ENCODE results near the gene TEAD3.
A peak's percentile ranks its signal among the peaks of the same experiment; 100 is the strongest.

TEAD3 gene

DNA sequence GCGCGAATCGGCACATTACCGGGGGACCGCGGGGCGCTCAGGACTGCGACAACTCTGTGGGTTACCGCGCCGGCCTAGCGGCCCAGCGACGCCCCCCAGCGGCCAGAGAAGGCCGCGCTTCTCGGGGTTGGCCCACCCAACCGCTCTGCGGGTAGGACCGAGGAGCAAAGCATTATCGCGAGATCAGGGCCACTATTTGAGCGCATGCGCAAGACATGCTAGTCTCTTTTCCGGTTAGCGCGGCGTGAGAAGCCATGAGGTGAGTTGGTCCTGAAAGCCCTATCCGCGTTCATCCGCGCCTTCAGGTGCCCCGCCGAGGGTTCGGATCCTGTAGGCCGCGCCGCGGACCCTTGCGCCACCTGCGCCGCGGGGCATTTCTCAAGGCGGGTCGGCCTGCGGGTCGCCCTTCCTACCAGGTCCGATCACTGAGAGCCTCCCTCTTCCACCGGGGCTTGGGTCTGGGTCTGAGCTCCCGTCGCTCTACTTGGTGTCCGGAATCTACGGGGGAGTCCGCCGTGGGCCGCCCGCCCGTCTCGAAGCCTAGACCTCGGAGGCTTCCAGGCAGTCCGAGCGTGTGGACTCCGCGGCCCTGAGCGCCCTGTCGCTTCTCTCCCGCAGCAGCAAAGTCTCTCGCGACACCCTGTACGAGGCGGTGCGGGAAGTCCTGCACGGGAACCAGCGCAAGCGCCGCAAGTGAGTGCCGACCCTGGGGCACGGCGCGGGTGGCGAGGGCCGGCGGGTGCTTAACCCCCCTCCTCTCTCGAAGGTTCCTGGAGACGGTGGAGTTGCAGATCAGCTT is 28.5 kb downstream of the TEAD3 start, which contains the start of gene RPL10A:
TSS of gene RPL10A (plus strand) at position 221 of the 799 bp plus-strand sequence. CDS start at position 255, 34 bp downstream.
- TF ChIP-seq, protein P1, sequence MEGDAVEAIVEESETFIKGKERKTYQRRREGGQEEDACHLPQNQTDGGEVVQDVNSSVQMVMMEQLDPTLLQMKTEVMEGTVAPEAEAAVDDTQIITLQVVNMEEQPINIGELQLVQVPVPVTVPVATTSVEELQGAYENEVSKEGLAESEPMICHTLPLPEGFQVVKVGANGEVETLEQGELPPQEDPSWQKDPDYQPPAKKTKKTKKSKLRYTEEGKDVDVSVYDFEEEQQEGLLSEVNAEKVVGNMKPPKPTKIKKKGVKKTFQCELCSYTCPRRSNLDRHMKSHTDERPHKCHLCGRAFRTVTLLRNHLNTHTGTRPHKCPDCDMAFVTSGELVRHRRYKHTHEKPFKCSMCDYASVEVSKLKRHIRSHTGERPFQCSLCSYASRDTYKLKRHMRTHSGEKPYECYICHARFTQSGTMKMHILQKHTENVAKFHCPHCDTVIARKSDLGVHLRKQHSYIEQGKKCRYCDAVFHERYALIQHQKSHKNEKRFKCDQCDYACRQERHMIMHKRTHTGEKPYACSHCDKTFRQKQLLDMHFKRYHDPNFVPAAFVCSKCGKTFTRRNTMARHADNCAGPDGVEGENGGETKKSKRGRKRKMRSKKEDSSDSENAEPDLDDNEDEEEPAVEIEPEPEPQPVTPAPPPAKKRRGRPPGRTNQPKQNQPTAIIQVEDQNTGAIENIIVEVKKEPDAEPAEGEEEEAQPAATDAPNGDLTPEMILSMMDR (conservative IDR thresholded peaks at IDR 0.05) = peak; percentile 94

DNA sequence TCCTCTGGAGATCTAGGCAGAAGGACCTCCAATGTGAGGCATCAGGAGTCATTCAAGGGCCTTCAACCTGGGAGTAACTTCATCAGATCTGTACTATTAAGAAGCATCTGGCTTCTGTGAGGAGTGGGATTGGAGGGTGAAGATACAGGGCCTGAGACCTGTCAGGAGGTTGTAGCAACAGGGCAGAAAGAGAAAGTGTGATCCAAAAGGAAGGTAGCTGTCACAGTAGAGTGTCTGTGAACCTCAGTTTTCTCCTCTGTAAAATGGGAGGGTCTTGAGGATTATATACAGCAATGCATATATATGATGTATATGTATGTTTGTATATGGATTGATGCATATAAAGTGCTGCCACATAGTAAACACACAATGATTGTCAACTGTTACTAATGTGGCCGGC is 31.2 kb downstream of the TEAD3 start:
- TF ChIP-seq, protein P1 (conservative IDR thresholded peaks at IDR 0.05) = no peak
- no peak overlapping the region for H3K27ac ChIP-seq

More for the DNA sequence above, 28.5 kb downstream of the TEAD3 start, which contains the start of gene RPL10A:
- peak within 1 kb of the TSS; percentile 96 for H3K27ac ChIP-seq

- H3K27ac ChIP-seq = no peak overlapping the region
- TF ChIP-seq, protein P1 (conservative IDR thresholded peaks at IDR 0.05) = no peak
Observed at GRCh38 chr6:35463292-35463691, 33.6 kb downstream of the TEAD3 start.

GRCh38 chr6:35461270-35461669 is 35.6 kb downstream of the TEAD3 start:
- H3K27ac ChIP-seq = peak overlapping the region; percentile 30; the same call in 1 of the 2 replicates
- TF ChIP-seq, protein P1 (conservative IDR thresholded peaks at IDR 0.05) = no peak

- TF ChIP-seq, protein P1 (conservative IDR thresholded peaks at IDR 0.05) = no peak
Observed at GRCh38 chr6:35457907-35458306, 39.0 kb downstream of the TEAD3 start.

GRCh38 chr6:35454391-35455110 is 42.3 kb downstream of the TEAD3 start:
- no peak overlapping the region for H3K27ac ChIP-seq
- TF ChIP-seq, protein P1 (conservative IDR thresholded peaks at IDR 0.05) = no peak

More at GRCh38 chr6:35457907-35458306, 39.0 kb downstream of the TEAD3 start:
- no peak overlapping the region for H3K27ac ChIP-seq

DNA sequence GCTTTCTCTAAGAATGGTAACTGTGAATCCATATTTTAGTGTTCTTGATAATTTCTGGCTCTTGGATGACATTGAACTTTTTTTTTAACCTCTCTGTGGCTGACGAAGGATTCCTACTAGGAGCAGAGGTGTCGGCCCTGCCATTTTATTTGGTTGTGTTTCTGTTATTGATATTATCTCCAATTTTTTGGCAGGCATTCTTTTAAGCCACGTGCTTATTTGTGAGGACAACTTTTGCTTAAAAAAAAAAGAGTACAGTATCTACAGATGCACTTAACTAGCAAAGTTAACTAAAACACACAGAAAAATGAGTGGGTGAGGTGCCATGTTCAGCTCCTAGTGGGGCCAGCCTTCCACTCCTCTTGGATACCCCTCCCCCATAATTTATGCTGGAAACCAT is 43.6 kb downstream of the TEAD3 start:
- H3K27ac ChIP-seq = peak overlapping the region; percentile 72
- TF ChIP-seq, protein P1 (conservative IDR thresholded peaks at IDR 0.05) = no peak

Data from VCaP (cell line).